HepG2 (cell line): ENCODE measurements around the gene FMNL1. TPM values are rescaled to one million over a fixed set of nuclear protein-coding genes. Genes with fewer than 3 reads are reported as not detected.

Source experiments
- ATAC-seq: fragments of 200-7000 bp; cut with Tn5 transposase; 3 replicates; pipeline ENCODE4 v1.9.1; 2020; ENCODE audit warnings: mild to moderate bottlenecking, moderate library complexity
- BruUV-seq: library from RNA; stranded (reverse); fragments of 400-500 nt; replicated peaks from 2 replicates; lab custom pipeline; 2021; lab: Mats Ljungman, UMichigan
- CTCF ChIA-PET: fragments of 300-600 bp; formaldehyde crosslinking; extraction: SDS; loops from one replicate; lab custom pipeline; 2021; ENCODE audit warnings: low total read pairs, inconsistent platforms, low intra/inter-chr PET ratio; lab: Yijun Ruan, JAX
- POLR2A ChIA-PET: fragments of 350-600 bp; sonication (Branson Sonifier 250); formaldehyde crosslinking; loops from one replicate; lab custom pipeline; 2020; ENCODE audit warnings: antibody characterized with exemption, inconsistent platforms; lab: Yijun Ruan, JAX
- DNase-seq: peaks from one replicate; pipeline ENCODE4 v3.0.0-alpha.2; 2015; ENCODE audit warnings: low spot score
- FAIRE-seq: peaks from 3 replicates; lab custom pipeline; 2011; peaks lifted over from hg19 to GRCh38; lab: Jason Lieb, UNC
- H2AFZ ChIP-seq: one replicate; pipeline ENCODE4 v1.6.1; 2011; ENCODE audit warnings: low read length, inconsistent platforms
- H3K27ac ChIP-seq: fragments of 300-600 bp; 3 replicates; pipeline ENCODE4 v1.8.0; 2011; ENCODE audit warnings: mixed run types, mild to moderate bottlenecking, mixed read lengths, low read length, inconsistent platforms; ENCODE audit not compliant: insufficient read depth; ENCODE audit errors: extremely low read length
- H3K27me3 ChIP-seq, 2 experiments: fragments of 200-600 bp in 1 of 2; 2 replicates in 1 of 2; 3 replicates in 1 of 2; pipeline versions ENCODE4 v1.6.0 to v1.8.0; 2011; ENCODE audit warnings: low read length in 2 of 2, mild to moderate bottlenecking in 2 of 2, moderate library complexity in 2 of 2, inconsistent platforms in 1 of 2; ENCODE audit not compliant: insufficient read depth in 2 of 2, control insufficient read depth in 1 of 2
- H3K36me3 ChIP-seq, 2 experiments: fragments of 200-600 bp in 1 of 2; replicated peaks in 1 of 2; 2 replicates in 1 of 2; 3 replicates in 1 of 2; pipeline versions ENCODE4 v1.5.1 to v1.8.0; 2011; ENCODE audit warnings: low read length in 2 of 2, inconsistent platforms in 1 of 2; ENCODE audit not compliant: insufficient read depth in 2 of 2, control insufficient read depth in 1 of 2
- H3K4me1 ChIP-seq: 2 replicates; pipeline ENCODE4 v1.5.1; 2012; ENCODE audit warnings: low read length, inconsistent platforms; ENCODE audit not compliant: insufficient read depth
- H3K4me2 ChIP-seq: 2 replicates; pipeline ENCODE4 v1.6.0; 2011; ENCODE audit warnings: low read depth, low read length, inconsistent platforms
- H3K4me3 ChIP-seq, 3 experiments: fragments of 200-600 bp in 1 of 3; sonication (generic), shearing (Covaris generic) in 1 of 3; replicated peaks in 1 of 3; 2 replicates each; pipeline ENCODE4 v1.5.1; 2011 to 2016; ENCODE audit warnings: low read length in 3 of 3, inconsistent platforms in 2 of 3, low read depth in 2 of 3, mild to moderate bottlenecking in 2 of 3, control low read depth in 1 of 3, mixed read lengths in 1 of 3; ENCODE audit not compliant: insufficient read depth in 1 of 3
- H3K79me2 ChIP-seq: one replicate; pipeline ENCODE4 v1.6.1; 2011; ENCODE audit warnings: low read length, inconsistent platforms; ENCODE audit not compliant: insufficient read depth
- H3K9ac ChIP-seq: 2 replicates; pipeline ENCODE4 v1.6.0; 2011; ENCODE audit warnings: mild to moderate bottlenecking, low read depth, low read length, inconsistent platforms; ENCODE audit not compliant: insufficient read depth
- H3K9me3 ChIP-seq: 2 replicates; pipeline ENCODE4 v1.5.1; 2012; ENCODE audit warnings: mild to moderate bottlenecking, low read length
- H4K20me1 ChIP-seq: 2 replicates; pipeline ENCODE4 v1.6.0; 2011; ENCODE audit warnings: inconsistent platforms, mild to moderate bottlenecking, low read length, moderate library complexity; ENCODE audit not compliant: insufficient read depth
- ARHGAP35 ChIP-seq: sonication (generic); formaldehyde crosslinking; IDR thresholded peaks from 2 replicates; pipeline ENCODE4 v1.9.0; 2022; ENCODE audit warnings: mild to moderate bottlenecking, inconsistent platforms, moderate library complexity, missing genetic modification reagents, borderline replicate concordance
- KLF15 ChIP-seq: sonication (generic); formaldehyde crosslinking; IDR thresholded peaks from 2 replicates; pipeline ENCODE4 v1.8.1; 2023; ENCODE audit warnings: borderline replicate concordance, mild to moderate bottlenecking, inconsistent platforms, missing genetic modification reagents, mixed read lengths
- KLF6 ChIP-seq: IDR thresholded peaks from 2 replicates; pipeline ENCODE4 v1.8.0; 2016; ENCODE audit warnings: missing biosample characterization, missing genetic modification reagents
- PRMT3 ChIP-seq: sonication (generic); formaldehyde crosslinking; IDR thresholded peaks from 2 replicates; pipeline ENCODE4 v1.8.1; 2022; ENCODE audit warnings: low read depth, mild to moderate bottlenecking, moderate library complexity, missing genetic modification reagents, borderline replicate concordance
- SKI ChIP-seq: fragments of 450-650 bp; IDR thresholded peaks from one replicate; pipeline ENCODE4 v1.6.1; 2018; ENCODE audit warnings: mild to moderate bottlenecking; ENCODE audit not compliant: partially characterized antibody
- SRSF1 ChIP-seq: fragments of 200-400 bp; formaldehyde crosslinking; optimal IDR thresholded peaks from 2 replicates; pipeline ENCODE3; 2017; ENCODE audit warnings: mild to moderate bottlenecking, low read depth, low read length, moderate library complexity
- ZMYM2 ChIP-seq: sonication (generic); formaldehyde crosslinking; IDR thresholded peaks from 2 replicates; pipeline ENCODE4 v1.8.0; 2022; ENCODE audit warnings: mild to moderate bottlenecking, missing genetic modification reagents
- ZNF550 ChIP-seq: sonication (generic); formaldehyde crosslinking; IDR thresholded peaks from 2 replicates; pipeline ENCODE4 v1.4.0; 2020; ENCODE audit warnings: mild to moderate bottlenecking, missing genetic modification reagents, borderline replicate concordance
- ZNF652 ChIP-seq: IDR thresholded peaks from 2 replicates; pipeline ENCODE4 v1.6.1; 2016; ENCODE audit warnings: low read depth, borderline replicate concordance
- ZNF768 ChIP-seq: sonication (generic); formaldehyde crosslinking; IDR thresholded peaks from 2 replicates; pipeline ENCODE4 v1.4.0; 2020; ENCODE audit warnings: missing genetic modification reagents
- ZNF775 ChIP-seq: sonication (generic); formaldehyde crosslinking; IDR thresholded peaks from 2 replicates; pipeline ENCODE4 v1.4.0; 2020; ENCODE audit warnings: missing genetic modification reagents, mild to moderate bottlenecking, moderate library complexity, borderline replicate concordance
- ZNF782 ChIP-seq: sonication (generic); formaldehyde crosslinking; IDR thresholded peaks from 2 replicates; pipeline ENCODE4 v1.4.0; 2020; ENCODE audit warnings: missing genetic modification reagents, mild to moderate bottlenecking, borderline replicate concordance
- ZSCAN12 ChIP-seq: sonication (generic); formaldehyde crosslinking; IDR thresholded peaks from 2 replicates; pipeline ENCODE4 v1.9.0; 2021; ENCODE audit warnings: mild to moderate bottlenecking, missing genetic modification reagents
- WGBS: methylation state at CpG from one replicate; pipeline ENCODE4 v1.1.6; 2017; ENCODE audit warnings: low lambda C conversion rate; 5-methylcytosine and 5-hydroxymethylcytosine counted together
- in situ Hi-C: cut with HindIII; loops from 2 replicates; pipeline ENCODE4 v1.10.0; 2017; ENCODE audit warnings: low pct_unique_long_range_greater_than_20kb; ENCODE audit not compliant: extremely low pct_ligation_motif_present
- intact Hi-C: fragments of 100-400 bp; cut with micrococcal nuclease; formaldehyde crosslinking; loops from one replicate; pipeline ENCODE4 v1.10.0; 2022; ENCODE audit not compliant: unreplicated experiment
- polyA plus RNA-seq, 8 experiments: library from polyadenylated mRNA; depleted of rRNA in 3 of 8; stranded (reverse) in 7 of 8; unstranded in 1 of 8; fragments of >200 nt; fragmentation: Illumina TruSeq in 4 of 8; extraction: Trizol in 4 of 8; gene quantifications; 2 replicates each; pipeline versions ENCODE4 v1.2.1 to v1.2.3, GENCODE V29; 2011 to 2016; ENCODE audit warnings: low read depth in 4 of 8, missing spikeins in 1 of 8, mixed read lengths in 1 of 8; ENCODE audit not compliant: insufficient read depth in 1 of 8
- total RNA-seq, 5 experiments: library from RNA; depleted of rRNA; stranded (reverse); fragments of >200 nt; fragmentation: Illumina TruSeq; extraction: Trizol; gene quantifications; 2 replicates each; pipeline ENCODE4 v1.2.3, GENCODE V29; 2016; ENCODE audit warnings: low read depth in 1 of 5
- TF ChIP-seq, protein P1 (sequence below): sonication (generic); formaldehyde crosslinking; IDR thresholded peaks from 2 replicates; pipeline ENCODE4 v1.4.0; 2020; ENCODE audit warnings: missing genetic modification reagents, borderline replicate concordance

The FMNL1 gene
- total and polyA plus RNA-seq, 2 of the 13 experiments (the other 11 are each of a cell fraction or from before 2014, with no cell fraction given), result 0.53 to 0.70 TPM

DNA sequence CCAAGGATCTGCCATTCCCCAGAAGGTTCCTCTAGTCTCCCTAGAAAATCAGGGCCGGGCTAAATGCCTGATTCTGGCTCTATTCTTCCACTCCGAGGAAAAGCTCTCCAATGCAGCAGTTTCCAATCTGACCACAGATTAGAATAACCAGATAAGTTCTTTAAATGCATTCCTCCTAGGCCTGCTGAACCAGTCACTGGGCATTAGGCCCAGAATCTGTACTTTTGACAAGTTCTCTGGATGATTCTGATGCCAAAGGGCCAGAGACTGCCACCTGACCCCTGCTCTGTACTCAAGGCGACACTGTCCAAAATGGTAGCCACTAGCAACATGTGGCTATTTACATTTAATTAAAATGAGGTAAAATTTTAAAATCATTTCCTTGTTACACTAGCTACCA lies 72.8 kb downstream of the FMNL1 start:
- Histone ChIP-seq H3K4me2 (no peak overlapping the region), H3K36me3 (peaks cover 3 to 10% of the 10 kb centered on the region in 2 experiments), H3K79me2 (peaks cover 19% of the 10 kb centered on the region), H3K27ac (no peak overlapping the region), H3K9me3 (no peaks in the 10 kb centered on the region), H3K9ac (no peak overlapping the region), H3K4me3 (no peak overlapping the region), H3K4me1 (peaks cover 27% of the 10 kb centered on the region), H4K20me1 (no peaks in the 10 kb centered on the region), H3K27me3 (no peaks in the 10 kb centered on the region), H2AFZ (no peak overlapping the region)
- no peak for ATAC-seq
- 90% methylated on average over 3 of the region's 3 CpGs for WGBS
- intact Hi-C loops, result no loop called here
- no peak for DNase-seq
- TF ChIP-seq ZNF550 (CRISPR knock-in tag) (no peak), KLF6 (no peak), ZSCAN12 (CRISPR knock-in tag) (no peak), ARHGAP35 (CRISPR knock-in tag) (no peak), KLF15 (CRISPR knock-in tag) (no peak), ZMYM2 (CRISPR knock-in tag) (no peak), ZNF652 (CRISPR knock-in tag) (no peak), ZNF775 (CRISPR knock-in tag) (no peak), PRMT3 (CRISPR knock-in tag) (no peak), ZNF782 (CRISPR knock-in tag) (no peak), ZNF768 (CRISPR knock-in tag) (no peak), SRSF1 (no peak), SKI (no peak)
- TF ChIP-seq, protein P1, sequence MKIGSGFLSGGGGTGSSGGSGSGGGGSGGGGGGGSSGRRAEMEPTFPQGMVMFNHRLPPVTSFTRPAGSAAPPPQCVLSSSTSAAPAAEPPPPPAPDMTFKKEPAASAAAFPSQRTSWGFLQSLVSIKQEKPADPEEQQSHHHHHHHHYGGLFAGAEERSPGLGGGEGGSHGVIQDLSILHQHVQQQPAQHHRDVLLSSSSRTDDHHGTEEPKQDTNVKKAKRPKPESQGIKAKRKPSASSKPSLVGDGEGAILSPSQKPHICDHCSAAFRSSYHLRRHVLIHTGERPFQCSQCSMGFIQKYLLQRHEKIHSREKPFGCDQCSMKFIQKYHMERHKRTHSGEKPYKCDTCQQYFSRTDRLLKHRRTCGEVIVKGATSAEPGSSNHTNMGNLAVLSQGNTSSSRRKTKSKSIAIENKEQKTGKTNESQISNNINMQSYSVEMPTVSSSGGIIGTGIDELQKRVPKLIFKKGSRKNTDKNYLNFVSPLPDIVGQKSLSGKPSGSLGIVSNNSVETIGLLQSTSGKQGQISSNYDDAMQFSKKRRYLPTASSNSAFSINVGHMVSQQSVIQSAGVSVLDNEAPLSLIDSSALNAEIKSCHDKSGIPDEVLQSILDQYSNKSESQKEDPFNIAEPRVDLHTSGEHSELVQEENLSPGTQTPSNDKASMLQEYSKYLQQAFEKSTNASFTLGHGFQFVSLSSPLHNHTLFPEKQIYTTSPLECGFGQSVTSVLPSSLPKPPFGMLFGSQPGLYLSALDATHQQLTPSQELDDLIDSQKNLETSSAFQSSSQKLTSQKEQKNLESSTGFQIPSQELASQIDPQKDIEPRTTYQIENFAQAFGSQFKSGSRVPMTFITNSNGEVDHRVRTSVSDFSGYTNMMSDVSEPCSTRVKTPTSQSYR, result no peak
- no TSS peak for BruUV-seq
- ChIA-PET POLR2A (interaction anchor here (2.3 to 4.5 kb wide), 2 partner anchors 17 to 22 kb away, joined by 16 to 28 read pairs; partner anchors contain the start of gene MAP3K14), CTCF (no interaction called here)
- FAIRE-seq, result no peak
- in situ Hi-C loops, result no loop called here
